Activated naive CD4-positive, alpha-beta T cell treated with anti-CD3 and anti-CD28 coated beads, Interleukin-2, amount 50 U/mL, for 72 hours (primary cell): Measurements from ENCODE around the gene LYPLAL1. TPM values are rescaled to one million over a fixed set of nuclear protein-coding genes. Genes with fewer than 3 reads are reported as not detected.

ENCODE experiments used
- ATAC-seq, 2 donors: fragments of 150-1000 bp; cut with Tn5 transposase; 2 replicates each; pipeline ENCODE4 v1.10.0; 2021; ENCODE audit warnings: mild to moderate bottlenecking in 2 of 2, moderate library complexity in 2 of 2
- DNase-seq, 2 donors: peaks; one replicate each; pipeline ENCODE4 v3.0.0; 2021 to 2022; ENCODE audit warnings: low spot score in 2 of 2
- H3K27ac Mint-ChIP-seq, 2 donors: one replicate each; pipeline ENCODE4 v1.8.0; 2022; ENCODE audit warnings: mild to moderate bottlenecking in 2 of 2, mixed read lengths in 2 of 2
- H3K36me3 Mint-ChIP-seq, 2 donors: one replicate each; pipeline ENCODE4 v1.8.0; 2022; ENCODE audit warnings: mixed read lengths in 2 of 2
- H3K9me3 Mint-ChIP-seq, 2 donors: one replicate each; pipeline ENCODE4 v1.8.0; 2022; ENCODE audit warnings: mixed read lengths in 2 of 2
- total RNA-seq, 2 donors: library from RNA; stranded (reverse); gene quantifications; one replicate each; pipeline ENCODE4 v1.2.3, GENCODE V29; 2022

Gene LYPLAL1
- total RNA-seq, 2 donors from 2014 or later, result 24.3 to 38.0 TPM

- no peak overlapping the region for H3K27ac Mint-ChIP-seq
- H3K36me3 Mint-ChIP-seq, result no peaks in the 10 kb centered on the region
- no peaks in the 10 kb centered on the region for H3K9me3 Mint-ChIP-seq
- DNase-seq (no peak), ATAC-seq (no peak)
These were observed 20.0 kb upstream of the LYPLAL1 start for GRCh38 chr1:219153723-219154122.

DNA sequence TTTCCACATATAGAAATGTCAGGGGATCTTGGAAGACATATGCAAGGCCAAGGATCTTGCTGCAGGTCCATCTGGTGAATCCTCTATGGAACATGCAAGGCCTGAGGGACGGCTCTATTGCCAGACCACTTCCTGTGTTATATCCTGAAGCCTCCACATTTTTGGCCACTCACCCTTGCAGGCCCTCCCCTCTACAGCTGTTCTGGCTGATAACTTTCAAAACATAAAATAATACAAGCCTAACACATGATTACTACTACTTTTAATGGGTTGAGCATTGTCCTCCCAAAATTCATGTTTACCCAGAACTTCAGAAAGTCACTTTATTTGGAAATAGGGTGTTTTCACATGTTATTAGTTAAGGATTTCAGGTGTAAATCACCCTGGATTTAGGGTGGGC is 18.5 kb upstream of the LYPLAL1 start:
- DNase-seq (no peak), ATAC-seq (no peak)
- Mint-ChIP-seq H3K27ac (no peak overlapping the region), H3K9me3 (no peaks in the 10 kb centered on the region), H3K36me3 (no peaks in the 10 kb centered on the region)

DNA sequence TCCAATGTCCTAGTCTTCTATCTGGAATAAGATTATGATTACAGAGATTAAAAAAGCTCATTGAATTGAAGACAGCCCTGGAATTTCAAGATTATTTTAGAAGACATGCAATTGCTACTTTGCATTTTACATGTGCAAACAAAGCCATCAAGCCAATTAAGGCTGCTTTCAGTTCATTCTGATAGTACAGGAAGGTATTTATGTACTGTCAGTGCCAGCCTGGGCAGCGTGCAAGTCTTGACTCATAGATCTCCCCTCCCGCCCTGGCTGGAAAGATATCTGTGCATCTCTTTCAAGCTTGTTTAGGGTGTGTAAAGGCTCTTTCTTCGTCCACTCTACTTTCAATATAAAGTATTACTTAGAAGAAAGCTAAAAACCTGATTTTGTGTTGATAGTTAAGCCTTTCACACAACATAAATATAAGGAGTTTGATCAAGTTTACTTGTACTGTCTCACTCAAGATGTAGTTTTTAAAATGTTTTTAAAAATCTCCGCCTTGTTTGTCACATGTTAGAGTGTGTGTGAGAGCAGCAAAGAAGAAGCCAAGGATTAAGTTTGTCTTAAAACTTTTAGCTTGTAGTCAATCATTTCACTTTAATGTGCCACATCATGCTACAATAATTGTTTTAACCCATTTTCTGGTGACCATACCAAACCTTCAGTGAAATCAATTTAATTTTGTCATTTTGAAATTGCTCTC is 13.6 kb upstream of the LYPLAL1 start:
- DNase-seq (no peak), ATAC-seq (no peak)
- no peaks in the 10 kb centered on the region for H3K36me3 Mint-ChIP-seq
- no peak overlapping the region for H3K27ac Mint-ChIP-seq
- H3K9me3 Mint-ChIP-seq, result no peaks in the 10 kb centered on the region

GRCh38 chr1:219160967-219161366 is 12.7 kb upstream of the LYPLAL1 start:
- DNase-seq, result no peak
- no peak for ATAC-seq
- no peaks in the 10 kb centered on the region for H3K9me3 Mint-ChIP-seq
- no peaks in the 10 kb centered on the region for H3K36me3 Mint-ChIP-seq
- no peak overlapping the region for H3K27ac Mint-ChIP-seq

DNA sequence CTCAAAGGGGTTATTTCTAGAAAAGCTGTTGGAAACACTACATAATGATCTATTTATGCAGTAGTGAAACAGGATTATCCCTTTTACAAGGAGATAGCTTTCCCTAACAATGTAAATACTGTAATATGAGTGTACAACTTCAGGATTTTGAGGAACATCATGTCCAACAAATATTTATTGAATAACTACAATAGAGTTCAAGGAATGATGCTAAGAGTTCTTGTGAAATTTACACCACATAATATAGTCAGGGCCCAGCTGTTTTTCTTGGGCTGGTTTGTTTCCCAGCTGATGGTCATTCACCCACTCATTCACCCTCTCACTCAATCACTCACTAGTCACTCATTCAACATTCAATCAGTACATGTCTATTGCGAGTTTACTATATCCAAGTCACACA is 12.3 kb upstream of the LYPLAL1 start:
- no peak for DNase-seq
- Mint-ChIP-seq H3K36me3 (no peaks in the 10 kb centered on the region), H3K27ac (no peak overlapping the region), H3K9me3 (no peaks in the 10 kb centered on the region)
- ATAC-seq, result no peak

GRCh38 chr1:219163401-219163954 is 10.2 kb upstream of the LYPLAL1 start:
- no peaks in the 10 kb centered on the region for H3K9me3 Mint-ChIP-seq
- H3K36me3 Mint-ChIP-seq, result no peaks in the 10 kb centered on the region
- no peak for ATAC-seq

DNA sequence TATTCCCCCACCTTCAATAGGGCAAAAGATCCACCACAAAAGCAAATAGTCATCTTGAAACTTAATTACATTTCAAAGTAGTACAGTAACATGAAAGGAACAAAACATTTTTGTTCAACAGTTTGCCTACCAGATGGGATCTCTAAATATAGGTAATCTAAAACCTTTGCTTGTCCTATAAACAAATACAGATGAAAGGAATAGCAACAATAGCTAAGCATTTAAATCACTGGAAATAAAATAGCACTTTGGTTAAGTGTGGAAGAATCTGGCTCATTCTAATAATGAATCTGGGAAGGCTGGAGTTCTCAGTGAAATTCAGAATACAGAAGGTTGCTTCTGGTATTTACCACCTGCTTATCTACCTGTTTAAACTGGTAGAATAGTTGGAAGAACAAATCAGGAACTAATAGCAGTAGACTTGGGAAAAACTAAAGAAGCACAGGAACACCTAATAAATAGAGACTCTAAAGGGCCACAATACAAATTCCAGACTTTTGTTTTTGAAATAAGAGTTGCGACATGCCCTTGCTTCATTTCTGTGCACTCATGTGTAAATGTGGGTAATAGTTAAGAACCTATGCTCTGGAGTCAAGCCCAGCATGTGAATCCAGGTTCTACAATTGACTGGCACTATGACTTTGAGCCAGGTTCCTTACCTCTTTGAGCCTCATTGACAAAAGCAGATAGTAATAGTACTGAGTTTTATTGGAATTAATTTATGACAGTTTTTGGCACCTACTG is 2.3 kb upstream of the LYPLAL1 start:
- Mint-ChIP-seq H3K27ac (no peak overlapping the region), H3K36me3 (peaks cover 21% of the 10 kb centered on the region in 2 donors), H3K9me3 (peaks cover 0 to under 1% of the 10 kb centered on the region in 2 donors)
- DNase-seq (no peak), ATAC-seq (no peak)

More at GRCh38 chr1:219163401-219163954, 10.2 kb upstream of the LYPLAL1 start:
- no peak for DNase-seq
- H3K27ac Mint-ChIP-seq, result no peak overlapping the region

- peaks cover 21 to 26% of the 10 kb centered on the region in 2 donors for H3K36me3 Mint-ChIP-seq
- DNase-seq, result no peak
- peaks cover 0 to 3% of the 10 kb centered on the region in 2 donors for H3K9me3 Mint-ChIP-seq
- peak overlapping the region in 1 of 2 donors; percentile 98 for H3K27ac Mint-ChIP-seq
- ATAC-seq, result no peak
These were observed 857 bp upstream of the LYPLAL1 start for GRCh38 chr1:219172821-219173220.

DNA sequence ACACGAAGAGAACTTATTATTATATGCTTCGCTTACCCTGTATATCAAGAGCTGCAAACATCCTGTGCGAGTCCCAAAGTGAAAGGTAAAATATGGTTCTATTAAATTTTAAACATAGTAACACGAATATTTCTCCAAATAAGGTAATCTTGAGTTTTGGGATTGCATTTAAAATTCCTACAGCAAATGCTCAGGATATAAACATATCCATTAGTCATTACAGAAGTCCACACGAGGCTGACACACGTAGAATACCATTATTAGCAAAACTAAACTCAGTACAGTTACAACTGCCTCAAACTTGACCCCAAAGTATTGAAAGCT is 282 bp upstream of the LYPLAL1 start:
- peaks cover 0 to 3% of the 10 kb centered on the region in 2 donors for H3K9me3 Mint-ChIP-seq
- peak overlapping the region; percentile 39 to 98 for H3K27ac Mint-ChIP-seq
- DNase-seq, result no peak
- no peak for ATAC-seq
- peaks cover 21 to 26% of the 10 kb centered on the region in 2 donors for H3K36me3 Mint-ChIP-seq

GRCh38 chr1:219174460-219175211 is 958 bp downstream of the LYPLAL1 start:
- H3K27ac Mint-ChIP-seq, result peak overlapping the region; percentile 98 to 99
- H3K9me3 Mint-ChIP-seq, result peaks cover 0 to 3% of the 10 kb centered on the region in 2 donors
- DNase-seq (peak in 1 of 2 donors; percentile 15), ATAC-seq (peak; percentile 23 to 56)
- H3K36me3 Mint-ChIP-seq, result peaks cover 21 to 31% of the 10 kb centered on the region in 2 donors

- Mint-ChIP-seq H3K9me3 (peaks cover 0 to 3% of the 10 kb centered on the region in 2 donors), H3K27ac (peak overlapping the region; percentile 26 to 98), H3K36me3 (peaks cover 21 to 32% of the 10 kb centered on the region in 2 donors)
- DNase-seq (no peak), ATAC-seq (no peak)
These were observed 1.5 kb downstream of the LYPLAL1 start for GRCh38 chr1:219175212-219175564.

- no peak overlapping the region for H3K27ac Mint-ChIP-seq
These were observed 2.5 kb downstream of the LYPLAL1 start for GRCh38 chr1:219176168-219176567.

DNA sequence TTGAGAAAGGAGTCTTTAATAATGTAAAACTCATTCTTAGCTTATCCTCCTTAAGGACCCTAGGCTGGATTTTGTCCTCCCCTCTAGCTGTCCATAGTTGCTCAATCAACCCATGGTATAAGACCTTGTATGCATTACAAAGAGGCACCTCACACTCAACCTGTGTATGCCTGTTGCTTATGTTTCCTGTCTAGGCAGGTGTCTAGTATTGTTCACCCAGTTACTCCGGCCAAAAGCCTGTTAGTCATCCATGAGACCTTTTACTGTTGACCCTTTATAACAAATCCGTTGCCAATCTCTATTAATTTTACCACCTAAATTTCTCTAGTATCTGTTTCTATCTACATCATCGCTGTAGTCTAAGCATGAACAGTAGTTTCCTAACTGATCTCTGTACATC is 3.7 kb downstream of the LYPLAL1 start:
- ATAC-seq (peak in 1 of 2 donors; percentile 11), DNase-seq (no peak)
- Mint-ChIP-seq H3K36me3 (peaks cover 21 to 40% of the 10 kb centered on the region in 2 donors), H3K9me3 (peaks cover 0 to 3% of the 10 kb centered on the region in 2 donors), H3K27ac (no peak overlapping the region)

More at GRCh38 chr1:219176168-219176567, 2.5 kb downstream of the LYPLAL1 start:
- H3K36me3 Mint-ChIP-seq, result peaks cover 21 to 32% of the 10 kb centered on the region in 2 donors
- peaks cover 0 to 3% of the 10 kb centered on the region in 2 donors for H3K9me3 Mint-ChIP-seq
- ATAC-seq (no peak), DNase-seq (no peak)

DNA sequence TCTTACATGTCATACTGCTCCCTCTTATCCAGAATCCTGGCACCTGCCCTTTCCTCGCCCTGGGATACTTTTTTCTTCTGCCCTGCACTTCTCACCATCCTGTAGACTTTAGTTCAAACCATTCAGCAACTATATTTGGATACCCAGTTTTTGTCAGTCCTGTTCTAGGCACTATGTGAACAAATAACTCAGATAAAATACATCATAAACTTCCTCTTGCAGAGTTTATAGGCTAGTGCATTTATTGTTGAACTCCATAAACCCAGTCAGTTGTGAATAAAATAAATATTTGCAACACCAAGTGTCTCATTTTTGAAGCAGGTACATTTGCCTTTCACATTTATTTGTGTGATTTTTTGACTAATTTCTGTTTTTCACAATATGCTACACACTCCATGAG is 4.3 kb downstream of the LYPLAL1 start:
- peaks cover 0 to 3% of the 10 kb centered on the region in 2 donors for H3K9me3 Mint-ChIP-seq
- H3K27ac Mint-ChIP-seq, result no peak overlapping the region
- H3K36me3 Mint-ChIP-seq, result peaks cover 18 to 46% of the 10 kb centered on the region in 2 donors
- DNase-seq (no peak), ATAC-seq (no peak)

GRCh38 chr1:219179293-219179692 is 5.6 kb downstream of the LYPLAL1 start:
- H3K9me3 Mint-ChIP-seq, result peaks cover 0 to 3% of the 10 kb centered on the region in 2 donors
- no peak overlapping the region for H3K27ac Mint-ChIP-seq
- no peak for DNase-seq
- peaks cover 8 to 49% of the 10 kb centered on the region in 2 donors for H3K36me3 Mint-ChIP-seq
- ATAC-seq, result no peak

DNA sequence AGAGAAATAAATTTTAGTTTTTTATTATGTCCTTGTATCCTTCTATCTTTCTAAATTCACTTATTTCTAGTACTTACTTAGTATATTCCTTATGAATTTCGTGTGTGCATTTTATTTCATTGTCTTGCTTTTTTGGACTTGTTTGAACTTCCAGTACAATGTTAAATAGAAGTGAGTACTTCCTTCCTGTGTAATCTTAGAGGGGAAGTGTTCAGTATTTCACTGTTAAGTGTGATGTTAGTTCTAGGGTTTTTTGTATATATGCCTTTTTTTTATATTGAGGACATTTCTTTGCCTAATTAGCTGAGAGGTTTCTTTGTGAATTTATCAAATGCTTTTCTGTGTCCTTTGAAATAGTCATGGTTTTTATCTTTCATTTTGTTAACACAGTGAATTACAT is 10.7 kb downstream of the LYPLAL1 start:
- ATAC-seq (no peak), DNase-seq (no peak)
- Mint-ChIP-seq H3K36me3 (peaks cover 0 to 36% of the 10 kb centered on the region in 2 donors), H3K27ac (no peak overlapping the region), H3K9me3 (no peaks in the 10 kb centered on the region)
